Body of pancreas (tissue), 4 donors: ENCODE measurements around the gene LIPC.

ENCODE experiments used
- POLR2A ChIP-seq, 3 donors: fragments of 450-650 bp; IDR thresholded peaks; one replicate each; pipeline ENCODE4 v1.6.1; 2016; ENCODE audit warnings: antibody characterized with exemption in 3 of 3, mild to moderate bottlenecking in 2 of 3
- TF ChIP-seq, protein P1 (sequence below), 7 experiments: fragments of 450-650 bp in 4 of 7; fragments of 200-600 bp in 3 of 7; sonication (generic) in 3 of 7; IDR thresholded peaks; one replicate each; pipeline ENCODE4 v1.5.1; 2016 to 2019; ENCODE audit warnings: antibody characterized with exemption in 7 of 7

DNA sequence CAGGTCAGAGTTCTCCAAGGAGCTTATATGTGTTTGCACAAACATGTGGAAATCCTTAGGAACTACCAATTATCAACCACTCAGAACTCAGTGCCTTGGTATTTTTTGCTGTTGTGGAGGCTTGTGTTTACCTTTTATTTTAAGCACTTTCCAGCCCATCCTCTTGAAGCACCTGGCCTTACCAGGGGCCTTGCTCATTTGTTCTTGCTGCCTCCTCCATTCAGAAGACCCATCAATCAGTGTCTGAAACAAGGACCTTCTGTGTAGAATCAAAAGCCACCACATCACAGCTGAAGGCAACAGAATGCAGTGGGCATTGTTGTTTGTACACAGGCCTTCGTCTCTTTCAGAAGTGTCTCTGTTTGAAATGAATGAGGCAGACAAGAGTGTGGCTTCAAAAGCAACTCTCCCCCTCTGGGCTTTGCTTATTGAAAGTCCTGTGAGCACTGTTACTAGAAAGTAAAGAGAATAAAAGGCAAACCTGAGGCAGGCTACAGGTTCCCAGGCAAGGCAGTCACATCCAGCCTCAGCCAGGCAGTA lies 24.5 kb upstream of the LIPC start:
- TF ChIP-seq, protein P1, sequence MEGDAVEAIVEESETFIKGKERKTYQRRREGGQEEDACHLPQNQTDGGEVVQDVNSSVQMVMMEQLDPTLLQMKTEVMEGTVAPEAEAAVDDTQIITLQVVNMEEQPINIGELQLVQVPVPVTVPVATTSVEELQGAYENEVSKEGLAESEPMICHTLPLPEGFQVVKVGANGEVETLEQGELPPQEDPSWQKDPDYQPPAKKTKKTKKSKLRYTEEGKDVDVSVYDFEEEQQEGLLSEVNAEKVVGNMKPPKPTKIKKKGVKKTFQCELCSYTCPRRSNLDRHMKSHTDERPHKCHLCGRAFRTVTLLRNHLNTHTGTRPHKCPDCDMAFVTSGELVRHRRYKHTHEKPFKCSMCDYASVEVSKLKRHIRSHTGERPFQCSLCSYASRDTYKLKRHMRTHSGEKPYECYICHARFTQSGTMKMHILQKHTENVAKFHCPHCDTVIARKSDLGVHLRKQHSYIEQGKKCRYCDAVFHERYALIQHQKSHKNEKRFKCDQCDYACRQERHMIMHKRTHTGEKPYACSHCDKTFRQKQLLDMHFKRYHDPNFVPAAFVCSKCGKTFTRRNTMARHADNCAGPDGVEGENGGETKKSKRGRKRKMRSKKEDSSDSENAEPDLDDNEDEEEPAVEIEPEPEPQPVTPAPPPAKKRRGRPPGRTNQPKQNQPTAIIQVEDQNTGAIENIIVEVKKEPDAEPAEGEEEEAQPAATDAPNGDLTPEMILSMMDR (IDR thresholded peaks at IDR 0.05) = no peak
- TF ChIP-seq POLR2A (IDR thresholded peaks at IDR 0.05) = no peak
